Measurements from ENCODE around the gene ASB1.

The ASB1 gene

GRCh38 chr2:238465487-238466242 is 38.9 kb downstream of the ASB1 start:
- no peak for DNase-seq (ENCODE audit: low read depth in 1 of 2, low spot score in 1 of 2)

- no peak for DNase-seq (ENCODE audit: low read depth in 1 of 2, low spot score in 1 of 2)
Observed at GRCh38 chr2:238466243-238466756, 39.6 kb downstream of the ASB1 start.

- no peak for DNase-seq (ENCODE audit: low read depth in 1 of 2, low spot score in 1 of 2)
Observed at GRCh38 chr2:238467062-238467461, 40.3 kb downstream of the ASB1 start.

- DNase-seq (ENCODE audit: low read depth in 1 of 2, low spot score in 1 of 2): no peak
Observed at GRCh38 chr2:238467792-238468191, 41.1 kb downstream of the ASB1 start.

GRCh38 chr2:238469155-238469554 is 42.4 kb downstream of the ASB1 start:
- DNase-seq (ENCODE audit: low read depth in 1 of 2, low spot score in 1 of 2): no peak

- DNase-seq (ENCODE audit: low read depth in 1 of 2, low spot score in 1 of 2): no peak
Observed at GRCh38 chr2:238473014-238473413, 46.3 kb downstream of the ASB1 start.

- no peak for DNase-seq (ENCODE audit: low read depth in 1 of 2, low spot score in 1 of 2)
Observed at GRCh38 chr2:238473523-238473922, 46.8 kb downstream of the ASB1 start.

GRCh38 chr2:238475034-238475433 is 48.3 kb downstream of the ASB1 start:
- no peak for DNase-seq (ENCODE audit: low read depth in 1 of 2, low spot score in 1 of 2)

- DNase-seq (ENCODE audit: low read depth in 1 of 2, low spot score in 1 of 2): no peak
Observed at GRCh38 chr2:238475566-238475965, 48.8 kb downstream of the ASB1 start.

- DNase-seq (ENCODE audit: low read depth in 1 of 2, low spot score in 1 of 2): no peak
Observed at GRCh38 chr2:238476258-238476657, 49.5 kb downstream of the ASB1 start.

GRCh38 chr2:238478216-238478615 is 51.5 kb downstream of the ASB1 start:
- no peak for DNase-seq (ENCODE audit: low read depth in 1 of 2, low spot score in 1 of 2)

GRCh38 chr2:238479847-238480246 is 53.1 kb downstream of the ASB1 start:
- DNase-seq (ENCODE audit: low read depth in 1 of 2, low spot score in 1 of 2): no peak

GRCh38 chr2:238483021-238483420 is 56.3 kb downstream of the ASB1 start:
- DNase-seq (ENCODE audit: low read depth in 1 of 2, low spot score in 1 of 2): no peak

GRCh38 chr2:238483656-238484055 is 56.9 kb downstream of the ASB1 start:
- DNase-seq (ENCODE audit: low read depth in 1 of 2, low spot score in 1 of 2): no peak

- DNase-seq (ENCODE audit: low read depth in 1 of 2, low spot score in 1 of 2): no peak
Observed at GRCh38 chr2:238484522-238485452, 58.1 kb downstream of the ASB1 start.

GRCh38 chr2:238486123-238486848 is 59.6 kb downstream of the ASB1 start:
- DNase-seq (ENCODE audit: low read depth in 1 of 2, low spot score in 1 of 2): no peak

- DNase-seq (ENCODE audit: low read depth in 1 of 2, low spot score in 1 of 2): no peak
Observed at GRCh38 chr2:238487134-238487533, 60.4 kb downstream of the ASB1 start.

- no peak for DNase-seq (ENCODE audit: low read depth in 1 of 2, low spot score in 1 of 2)
Observed at GRCh38 chr2:238487652-238488346, 61.1 kb downstream of the ASB1 start.

- no peak for DNase-seq (ENCODE audit: low read depth in 1 of 2, low spot score in 1 of 2)
Observed at GRCh38 chr2:238488347-238488826, 61.7 kb downstream of the ASB1 start.

GRCh38 chr2:238489431-238489830 is 62.7 kb downstream of the ASB1 start:
- DNase-seq (ENCODE audit: low read depth in 1 of 2, low spot score in 1 of 2): no peak

- DNase-seq (ENCODE audit: low read depth in 1 of 2, low spot score in 1 of 2): no peak
Observed at GRCh38 chr2:238489896-238490295, 63.2 kb downstream of the ASB1 start.
